ENCODE results near the gene UBE4B.

The UBE4B gene

GRCh38 chr1:10229903-10230302, 197.1 kb downstream of the UBE4B start:
- TF ChIP-seq EZH2 (IDR thresholded peaks at IDR 0.05; ENCODE audit: borderline replicate concordance, low read depth, low read length, severe bottlenecking) (no peak), CTCF (IDR thresholded peaks at IDR 0.05; ENCODE audit: borderline replicate concordance, extremely low read depth, low read length, poor library complexity, severe bottlenecking) (no peak)
- Histone ChIP-seq H3K9ac (ENCODE audit: low read depth, low read length) (no peak overlapping the region), H2AFZ (ENCODE audit: low read depth, low read length) (no peak overlapping the region), H3K79me2 (ENCODE audit: insufficient read depth, low read length) (0 out of 2 replicates have a peak, but pooled peaks cover 2% of the 10 kb centered on the region), H3K9me3 (ENCODE audit: insufficient read depth, low read length, severe bottlenecking) (no peaks in the 10 kb centered on the region), H3K4me3 (ENCODE audit: low read depth in 1 of 2, low read length in 2 of 2) (no peak overlapping the region), H3K4me2 (ENCODE audit: insufficient read depth, low read length) (no peak overlapping the region), H3K27me3 (ENCODE audit: insufficient read depth, low read length, poor library complexity) (no peaks in the 10 kb centered on the region), H3K36me3 (ENCODE audit: insufficient read depth, low read length) (peaks cover 3% of the 10 kb centered on the region; the same call in 1 of the 2 replicates), H4K20me1 (ENCODE audit: insufficient read depth, low read length) (no peaks in the 10 kb centered on the region; the same call in 1 of the 2 replicates), H3K4me1 (ENCODE audit: insufficient read depth, low read length) (no peaks in the 10 kb centered on the region), H3K27ac (ENCODE audit: low read length) (no peak overlapping the region)
- no peak for ATAC-seq (ENCODE audit: insufficient read depth, low read depth)
- no peak for DNase-seq

Measured in DND-41 (cell line).